Caco-2 (cell line): Measurements from ENCODE around the gene MED12L. TPM values are rescaled to one million over a fixed set of nuclear protein-coding genes. Genes with fewer than 3 reads are reported as not detected.

Experiments
- BruUV-seq: library from RNA; stranded (reverse); fragments of 400-500 nt; replicated peaks from 2 replicates; lab custom pipeline; 2021; lab: Mats Ljungman, UMichigan
- CTCF ChIA-PET: fragments of 300-600 bp; sonication (Branson Sonifier 250); formaldehyde crosslinking; loops from one replicate; lab custom pipeline; 2022; ENCODE audit warnings: antibody characterized with exemption; lab: Charles Lee
- POLR2A ChIA-PET: fragments of 300-600 bp; sonication (Branson Sonifier 250); formaldehyde crosslinking; loops from one replicate; lab custom pipeline; 2022; ENCODE audit warnings: antibody characterized with exemption; lab: Charles Lee
- DNase-seq, 2 experiments: peaks; one replicate each; pipeline versions ENCODE4 v3.0.0 to v3.0.0-alpha.2; 2020 to 2022
- H3K27me3 ChIP-seq: replicated peaks from 2 replicates; pipeline ENCODE4 v1.6.0; 2011; ENCODE audit warnings: low read length; ENCODE audit not compliant: control insufficient read depth, insufficient read depth
- H3K36me3 ChIP-seq: 2 replicates; pipeline ENCODE4 v1.5.1; 2011; ENCODE audit warnings: low read length; ENCODE audit not compliant: control insufficient read depth, insufficient read depth
- H3K4me1 ChIP-seq: fragments of 250-450 bp; sonication (Bioruptor Pico); 2 replicates; pipeline ENCODE4 v1.5.1; 2020; ENCODE audit warnings: mild to moderate bottlenecking
- H3K4me3 ChIP-seq: 2 replicates; pipeline ENCODE4 v1.5.1; 2011; ENCODE audit warnings: low read depth, mild to moderate bottlenecking, control low read depth, low read length
- H3K9me3 ChIP-seq: fragments of 250-450 bp; sonication (Bioruptor Pico); 2 replicates; pipeline ENCODE4 v1.5.1; 2020; ENCODE audit warnings: mild to moderate bottlenecking, moderate library complexity
- H3K27ac Mint-ChIP-seq: one replicate; pipeline ENCODE4 v1.8.0; 2022; ENCODE audit warnings: mixed read lengths; ENCODE audit not compliant: unreplicated experiment
- H3K27me3 Mint-ChIP-seq: one replicate; pipeline ENCODE4 v1.8.0; 2022; ENCODE audit warnings: mixed read lengths; ENCODE audit not compliant: insufficient read depth, unreplicated experiment
- H3K36me3 Mint-ChIP-seq: one replicate; pipeline ENCODE4 v1.8.0; 2022; ENCODE audit warnings: mild to moderate bottlenecking, mixed read lengths; ENCODE audit not compliant: insufficient read depth, unreplicated experiment
- H3K4me1 Mint-ChIP-seq: one replicate; pipeline ENCODE4 v1.8.0; 2022; ENCODE audit warnings: low read depth, mixed read lengths; ENCODE audit not compliant: unreplicated experiment
- H3K4me3 Mint-ChIP-seq: one replicate; pipeline ENCODE4 v1.8.0; 2022; ENCODE audit warnings: mild to moderate bottlenecking, moderate library complexity, mixed read lengths; ENCODE audit not compliant: unreplicated experiment
- H3K9me3 Mint-ChIP-seq: one replicate; pipeline ENCODE4 v1.8.0; 2022; ENCODE audit warnings: mixed read lengths; ENCODE audit not compliant: unreplicated experiment
- CTCF ChIP-seq, 2 experiments: fragments of 200-600 bp in 1 of 2; IDR thresholded peaks; 1 replicate in 1 of 2; 2 replicates in 1 of 2; pipeline versions ENCODE4 v1.5.1 to v1.8.0; 2011 to 2022; ENCODE audit warnings: antibody characterized with exemption in 1 of 2, control low read depth in 1 of 2, inconsistent platforms in 1 of 2, low read depth in 1 of 2, low read length in 1 of 2, mild to moderate bottlenecking in 1 of 2, moderate library complexity in 1 of 2; ENCODE audit not compliant: insufficient read depth in 1 of 2, severe bottlenecking in 1 of 2, unreplicated experiment in 1 of 2
- intact Hi-C: fragments of 100-400 bp; cut with micrococcal nuclease; formaldehyde crosslinking; loops from one replicate; pipeline ENCODE4 v1.10.0; 2022; ENCODE audit not compliant: unreplicated experiment
- total RNA-seq: library from RNA; stranded (reverse); gene quantifications from 2 replicates; pipeline ENCODE4 v1.2.3, GENCODE V29; 2022

MED12L gene
- total RNA-seq, 1 experiment from 2014 or later, result 21.5 TPM

- no peaks in the 10 kb centered on the region for H3K27me3 ChIP-seq
- Mint-ChIP-seq H3K4me1 (peaks cover 15% of the 10 kb centered on the region), H3K4me3 (no peak overlapping the region), H3K27ac (no peak overlapping the region), H3K36me3 (no peaks in the 10 kb centered on the region), H3K9me3 (no peaks in the 10 kb centered on the region), H3K27me3 (no peaks in the 10 kb centered on the region)
- peaks cover 25% of the 10 kb centered on the region for H3K4me1 ChIP-seq
- no peak for TF ChIP-seq CTCF (IDR thresholded peaks at IDR 0.05; ENCODE audit: insufficient read depth in 1 of 2, low read depth in 1 of 2, low read length in 1 of 2, severe bottlenecking in 1 of 2, unreplicated experiment in 1 of 2)
- H3K4me3 ChIP-seq, result no peak overlapping the region
- H3K9me3 ChIP-seq, result no peaks in the 10 kb centered on the region
- POLR2A ChIA-PET, result no interaction called here
- no TSS peak for BruUV-seq
- intact Hi-C loops, result no loop called here
- H3K36me3 ChIP-seq, result no peaks in the 10 kb centered on the region
- CTCF ChIA-PET, result interaction anchor here (1.6 kb wide), 1 partner anchor 134 kb away, joined by 7 read pairs; no protein-coding TSS in a partner anchor
- DNase-seq, result no peak
Measured at GRCh38 chr3:151142929-151143328, 57.5 kb downstream of the MED12L start.

GRCh38 chr3:151144016-151144415, 58.6 kb downstream of the MED12L start:
- H3K4me1 ChIP-seq, result peaks cover 25% of the 10 kb centered on the region
- no TSS peak for BruUV-seq
- Mint-ChIP-seq H3K36me3 (no peaks in the 10 kb centered on the region), H3K27me3 (no peaks in the 10 kb centered on the region), H3K4me1 (peaks cover 15% of the 10 kb centered on the region), H3K9me3 (no peaks in the 10 kb centered on the region), H3K27ac (no peak overlapping the region), H3K4me3 (no peak overlapping the region)
- no peaks in the 10 kb centered on the region for H3K9me3 ChIP-seq
- H3K4me3 ChIP-seq, result no peak overlapping the region
- ChIA-PET CTCF (interaction anchor here (0.8 kb wide), 1 partner anchor 58 kb away, joined by 3 read pairs; the partner anchor contains the start of gene MED12L), POLR2A (no interaction called here)
- H3K27me3 ChIP-seq, result no peaks in the 10 kb centered on the region
- no peaks in the 10 kb centered on the region for H3K36me3 ChIP-seq
- intact Hi-C loops, result loop anchor here (2.0 kb wide), 1 partner anchor 423 kb away; no protein-coding TSS in a partner anchor
- DNase-seq, result no peak
- no peak for TF ChIP-seq CTCF (IDR thresholded peaks at IDR 0.05; ENCODE audit: insufficient read depth in 1 of 2, low read depth in 1 of 2, low read length in 1 of 2, severe bottlenecking in 1 of 2, unreplicated experiment in 1 of 2)

GRCh38 chr3:151144760-151145159, 59.3 kb downstream of the MED12L start:
- H3K9me3 ChIP-seq, result no peaks in the 10 kb centered on the region
- H3K36me3 Mint-ChIP-seq, result no peaks in the 10 kb centered on the region
- ChIA-PET CTCF (interaction anchor here (0.7 to 0.8 kb wide), 2 partner anchors 59 to 209 kb away, joined by 3 read pairs; partner anchors contain the start of gene MED12L), POLR2A (no interaction called here)
- peaks cover 17% of the 10 kb centered on the region for H3K4me1 Mint-ChIP-seq
- no peak overlapping the region for H3K27ac Mint-ChIP-seq
- no peak for TF ChIP-seq CTCF (IDR thresholded peaks at IDR 0.05; ENCODE audit: insufficient read depth in 1 of 2, low read depth in 1 of 2, low read length in 1 of 2, severe bottlenecking in 1 of 2, unreplicated experiment in 1 of 2)
- no peaks in the 10 kb centered on the region for H3K9me3 Mint-ChIP-seq
- H3K36me3 ChIP-seq, result no peaks in the 10 kb centered on the region
- peaks cover 25% of the 10 kb centered on the region for H3K4me1 ChIP-seq
- no peaks in the 10 kb centered on the region for H3K27me3 Mint-ChIP-seq
- H3K4me3 Mint-ChIP-seq, result no peak overlapping the region
- H3K27me3 ChIP-seq, result no peaks in the 10 kb centered on the region
- intact Hi-C loops, result loop anchor here (2.0 kb wide), 1 partner anchor 424 kb away; no protein-coding TSS in a partner anchor
- BruUV-seq, result no TSS peak
- H3K4me3 ChIP-seq, result no peak overlapping the region
- no peak for DNase-seq
